Measurements from ENCODE around the gene MVD. TPM values are rescaled to one million over a fixed set of nuclear protein-coding genes. Genes with fewer than 3 reads are reported as not detected.
"Not testable (repeated sequence)": the region's sequence is repeated elsewhere in the genome, so short reads cannot be mapped to it uniquely, and the experiment has no call there.

The MVD gene
- total RNA-seq, 4 donors from 2014 or later, result 52.7 to 134 (median 71.4) TPM

DNA sequence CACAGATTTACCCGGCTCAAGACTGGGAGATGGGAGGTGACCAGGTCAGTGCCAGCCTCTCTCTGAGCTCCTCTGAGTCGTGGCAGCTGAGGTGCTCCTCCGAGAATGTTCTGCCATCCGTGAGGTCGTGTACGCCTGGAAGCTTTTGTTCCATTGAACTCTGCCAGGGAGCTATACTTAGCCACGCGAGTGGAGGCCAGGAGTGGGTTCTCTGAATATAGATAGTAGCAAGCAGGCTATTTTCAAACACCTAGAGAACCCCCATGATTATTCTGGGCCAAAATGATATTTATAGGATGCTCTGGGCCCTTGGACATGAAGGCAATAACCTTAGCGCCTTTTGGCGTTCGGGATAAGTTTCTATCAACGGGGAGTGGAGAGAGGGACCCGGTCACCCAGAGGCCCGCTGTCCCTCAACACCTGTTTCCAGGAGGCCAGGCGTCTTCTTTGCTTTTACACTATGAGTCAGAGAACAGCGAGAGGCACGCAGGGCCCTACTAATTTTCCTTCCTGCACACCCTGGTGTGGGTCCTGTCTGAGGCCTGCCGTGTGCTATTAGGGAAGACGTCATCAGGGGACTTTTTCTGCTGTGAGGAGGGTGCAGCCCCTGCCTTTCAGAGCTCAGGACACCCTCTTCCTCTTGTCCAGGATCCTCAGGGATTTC, 11.0 kb upstream of the MVD start:
- no peak for DNase-seq
- H3K27ac ChIP-seq, result no peak overlapping the region
- H3K9me3 ChIP-seq, result no peaks in the 10 kb centered on the region
- 91 to 92% methylated on average over 8 to 15 of the region's 19 CpGs for WGBS, 2 donors
- H3K36me3 ChIP-seq, result peaks cover 0 to 5% (median 0%) of the 10 kb centered on the region in 3 donors
- H3K4me1 ChIP-seq, result peaks cover 0 to 4% (median 0%) of the 10 kb centered on the region in 3 donors
- intact Hi-C loops (cut with DNase I), result no loop called here
- no peak for TF ChIP-seq POLR2A (IDR thresholded peaks at IDR 0.05)
- TF ChIP-seq, protein P1, sequence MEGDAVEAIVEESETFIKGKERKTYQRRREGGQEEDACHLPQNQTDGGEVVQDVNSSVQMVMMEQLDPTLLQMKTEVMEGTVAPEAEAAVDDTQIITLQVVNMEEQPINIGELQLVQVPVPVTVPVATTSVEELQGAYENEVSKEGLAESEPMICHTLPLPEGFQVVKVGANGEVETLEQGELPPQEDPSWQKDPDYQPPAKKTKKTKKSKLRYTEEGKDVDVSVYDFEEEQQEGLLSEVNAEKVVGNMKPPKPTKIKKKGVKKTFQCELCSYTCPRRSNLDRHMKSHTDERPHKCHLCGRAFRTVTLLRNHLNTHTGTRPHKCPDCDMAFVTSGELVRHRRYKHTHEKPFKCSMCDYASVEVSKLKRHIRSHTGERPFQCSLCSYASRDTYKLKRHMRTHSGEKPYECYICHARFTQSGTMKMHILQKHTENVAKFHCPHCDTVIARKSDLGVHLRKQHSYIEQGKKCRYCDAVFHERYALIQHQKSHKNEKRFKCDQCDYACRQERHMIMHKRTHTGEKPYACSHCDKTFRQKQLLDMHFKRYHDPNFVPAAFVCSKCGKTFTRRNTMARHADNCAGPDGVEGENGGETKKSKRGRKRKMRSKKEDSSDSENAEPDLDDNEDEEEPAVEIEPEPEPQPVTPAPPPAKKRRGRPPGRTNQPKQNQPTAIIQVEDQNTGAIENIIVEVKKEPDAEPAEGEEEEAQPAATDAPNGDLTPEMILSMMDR (IDR thresholded peaks at IDR 0.05), result no peak
- H3K4me3 ChIP-seq, result no peak overlapping the region
- H3K27me3 ChIP-seq, result peaks cover 0 to 22% (median 0%) of the 10 kb centered on the region in 4 donors

DNA sequence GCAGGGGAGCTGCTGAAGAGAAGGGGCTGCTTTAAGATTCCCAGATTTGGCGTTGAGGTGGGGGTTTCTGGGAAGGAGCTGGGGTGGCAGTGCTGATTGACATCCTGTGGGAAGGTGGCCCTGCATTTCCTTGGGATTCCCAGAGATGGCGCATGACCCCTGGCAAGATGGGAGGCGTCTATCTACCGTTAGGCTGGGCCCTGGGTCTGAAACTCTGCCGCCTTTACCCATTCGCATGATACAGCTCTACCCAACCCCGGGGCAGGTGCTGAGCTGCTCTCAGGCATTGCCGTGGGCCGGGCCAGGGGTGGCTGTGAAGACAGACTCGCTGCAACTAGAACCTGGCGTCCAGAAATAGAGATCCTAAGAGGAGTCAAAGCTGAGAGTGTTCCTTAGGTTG, 9.9 kb upstream of the MVD start:
- Histone ChIP-seq H3K4me3 (no peak overlapping the region), H3K4me1 (no peaks in the 10 kb centered on the region), H3K27me3 (peaks cover 0 to 12% (median 0%) of the 10 kb centered on the region in 4 donors), H3K9me3 (no peaks in the 10 kb centered on the region), H3K27ac (no peak overlapping the region), H3K36me3 (peaks cover 0 to 5% (median 0%) of the 10 kb centered on the region in 3 donors)
- DNase-seq, result no peak
- intact Hi-C loops (cut with DNase I), result no loop called here
- 66 to 70% methylated on average over 9 to 11 of the region's 11 CpGs for WGBS, 2 donors
- TF ChIP-seq, protein P1 (IDR thresholded peaks at IDR 0.05), result peak in 1 of 6 experiments; percentile 26
- TF ChIP-seq POLR2A (IDR thresholded peaks at IDR 0.05), result no peak

DNA sequence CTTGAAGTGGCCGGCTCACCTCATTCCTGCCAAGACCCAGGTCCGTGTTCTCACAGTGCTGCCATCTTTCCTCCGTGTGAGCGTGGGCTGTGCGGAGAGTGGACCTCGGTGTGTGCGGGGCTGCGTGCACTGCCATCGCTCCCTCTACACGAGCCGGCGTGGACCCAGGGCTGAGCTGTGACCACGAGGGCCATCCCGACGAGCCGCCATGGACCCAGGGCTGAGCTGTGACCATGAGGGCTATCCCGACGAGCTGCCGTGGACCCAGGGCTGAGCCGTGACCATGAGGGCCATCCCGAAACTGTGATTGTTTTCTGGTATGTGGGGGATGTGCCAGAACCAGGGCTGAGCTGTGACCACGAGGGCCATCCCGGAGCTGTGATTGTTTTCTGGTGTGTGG, 8.9 kb upstream of the MVD start:
- Histone ChIP-seq H3K27ac (no peak overlapping the region), H3K36me3 (peaks cover 0 to 5% (median 0%) of the 10 kb centered on the region in 3 donors), H3K9me3 (no peaks in the 10 kb centered on the region), H3K4me3 (no peak overlapping the region), H3K4me1 (no peaks in the 10 kb centered on the region), H3K27me3 (peaks cover 0 to 2% (median 0%) of the 10 kb centered on the region in 4 donors)
- DNase-seq, result no peak
- 86 to 90% methylated on average over 8 of the region's 23 CpGs for WGBS, 2 donors
- intact Hi-C loops (cut with DNase I), result no loop called here
- TF ChIP-seq, protein P1 (IDR thresholded peaks at IDR 0.05), result no peak
- no peak for TF ChIP-seq POLR2A (IDR thresholded peaks at IDR 0.05)

DNA sequence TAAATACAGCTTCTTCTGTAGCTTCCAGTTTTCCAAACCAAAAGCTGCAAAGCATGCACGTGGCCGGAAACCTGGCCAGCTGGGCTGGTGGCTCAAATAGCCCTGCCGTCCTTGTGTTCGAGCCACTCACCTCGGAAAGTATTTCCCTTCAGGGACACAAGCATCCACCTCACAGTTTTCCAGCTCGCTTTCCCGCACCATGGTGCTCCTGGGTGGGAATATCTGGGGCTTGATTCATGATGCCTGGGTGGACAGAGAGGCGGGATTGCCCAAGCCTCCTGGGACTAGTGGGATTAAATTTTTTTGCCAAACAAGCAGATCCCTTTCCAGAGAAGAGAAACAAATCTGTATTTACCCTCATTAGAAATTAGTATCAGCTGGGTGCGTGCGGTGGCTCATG, 7.1 kb upstream of the MVD start:
- intact Hi-C loops (cut with DNase I), result no loop called here
- 79 to 92% methylated on average over 10 of the region's 10 CpGs for WGBS, 2 donors

DNA sequence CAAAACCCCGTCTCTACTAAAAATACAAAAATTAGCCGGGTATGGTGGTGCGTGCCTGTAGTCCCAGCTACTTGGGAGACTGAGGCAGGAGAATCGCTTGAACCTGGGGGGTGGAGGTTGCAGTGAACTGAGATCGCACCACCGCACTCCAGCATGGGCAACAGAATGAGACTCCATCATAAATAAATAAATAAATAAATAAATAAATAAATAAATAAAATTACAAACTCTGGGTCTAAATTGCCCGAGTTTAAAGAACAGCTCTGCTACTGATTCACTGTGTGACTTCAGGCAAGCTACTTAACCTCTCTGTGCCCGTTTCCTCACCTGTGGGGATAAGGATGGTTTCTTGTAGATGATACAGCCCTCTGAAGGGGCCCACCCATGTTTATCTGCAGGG, 6.6 kb upstream of the MVD start:
- DNase-seq, H3K9me3 ChIP-seq, H3K27ac ChIP-seq: not testable (repeated sequence)

More for the DNA sequence above, 7.1 kb upstream of the MVD start:
- H3K27me3 ChIP-seq, result no peaks in the 10 kb centered on the region
- no peak for DNase-seq
- no peak overlapping the region for H3K27ac ChIP-seq
- no peaks in the 10 kb centered on the region for H3K9me3 ChIP-seq
- H3K4me1 ChIP-seq, result peaks cover 0 to 5% (median 0%) of the 10 kb centered on the region in 3 donors
- H3K36me3 ChIP-seq, result peaks cover 0 to 5% (median 0%) of the 10 kb centered on the region in 3 donors
- no peak overlapping the region for H3K4me3 ChIP-seq
- TF ChIP-seq, protein P1 (IDR thresholded peaks at IDR 0.05), result no peak
- TF ChIP-seq POLR2A (IDR thresholded peaks at IDR 0.05), result no peak

More for the DNA sequence above, 6.6 kb upstream of the MVD start:
- H3K27me3 ChIP-seq; intact Hi-C loops (cut with DNase I); H3K36me3 ChIP-seq; H3K4me3 ChIP-seq: not testable (repeated sequence)
- 91 to 94% methylated on average over 8 of the region's 8 CpGs for WGBS, 2 donors
- peaks cover 0 to 10% (median 0%) of the 10 kb centered on the region in 3 donors for H3K4me1 ChIP-seq

All from esophagus squamous epithelium (tissue), 5 donors.